Adipose tissue (tissue), 3 donors: ENCODE data around the gene PLCE1. TPM values are rescaled to one million over a fixed set of nuclear protein-coding genes. Genes with fewer than 3 reads are reported as not detected.

ENCODE experiments used
- H3K27ac ChIP-seq: one replicate; pipeline ENCODE4 v1.5.1; 2013; ENCODE audit warnings: low read depth, low read length
- WGBS, 3 donors: extraction: QIAGEN DNeasy Blood & Tissue Kit; methylation state at CpG; one replicate each; pipeline ENCODE4 v1.1.7; 2013; 5-methylcytosine and 5-hydroxymethylcytosine counted together
- polyA plus RNA-seq, 3 donors: library from polyadenylated mRNA; stranded (reverse); fragments of 200-250 nt; gene quantifications; one replicate each; pipeline ENCODE4 v1.2.3, GENCODE V29; 2013
- donor health status: healthy with polysubstance abuse.
- donor health status: Bipolar disorder and iron deficiency.
- donor health status: healthy.

The PLCE1 gene
- polyA plus RNA-seq, 3 donors, result 0.93 to 2.4 (median 1.5) TPM

DNA sequence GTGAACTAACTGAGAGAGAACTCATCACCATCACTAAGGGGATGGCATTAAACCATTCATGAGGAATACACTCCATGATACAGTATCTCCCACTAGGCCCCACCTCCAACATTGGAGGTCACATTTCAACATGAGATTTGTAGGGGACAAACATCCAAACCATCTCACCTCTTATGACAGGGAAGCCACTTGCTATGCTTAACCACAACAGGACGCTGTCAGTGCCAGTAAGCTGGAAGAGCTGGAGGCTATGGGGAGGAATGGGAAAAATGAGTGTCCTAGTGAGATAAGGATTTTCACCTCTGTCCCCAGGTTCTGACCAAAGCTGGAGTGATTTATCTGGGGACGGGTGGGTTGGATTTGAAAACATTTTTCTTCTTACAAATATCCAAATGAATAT lies 17.6 kb downstream of the PLCE1 start:
- H3K27ac ChIP-seq, result no peak overlapping the region
- 74 to 87% (median 79%) methylated on average over 2 of the region's 2 CpGs for WGBS, 3 donors

DNA sequence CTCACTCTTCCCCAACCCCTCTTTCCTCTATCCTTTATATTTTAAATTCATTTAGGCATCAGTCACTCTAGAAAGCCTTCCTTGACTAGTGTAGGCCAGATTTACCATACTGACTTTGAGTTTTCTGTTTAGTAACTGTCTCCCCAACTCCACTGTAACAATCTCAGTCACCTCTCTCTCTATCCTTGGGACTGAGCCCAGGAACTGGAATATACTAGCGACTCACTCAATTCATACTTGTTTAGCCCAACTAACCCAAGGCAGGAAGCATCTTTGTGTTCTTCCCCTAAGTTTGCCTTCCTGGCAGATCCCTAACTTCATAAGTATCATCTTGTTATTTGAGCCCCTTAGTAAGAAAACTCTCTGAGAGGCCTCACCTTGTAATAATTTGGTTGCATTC lies 19.1 kb downstream of the PLCE1 start:
- 83 to 90% (median 90%) methylated on average over 1 of the region's 1 CpG for WGBS, 3 donors
- H3K27ac ChIP-seq, result no peak overlapping the region

- H3K27ac ChIP-seq, result no peak overlapping the region
- WGBS, 3 donors, result 39 to 88% (median 71%) methylated on average over 1 of the region's 1 CpG
Observed at GRCh38 chr10:94013331-94013760, 19.6 kb downstream of the PLCE1 start.

DNA sequence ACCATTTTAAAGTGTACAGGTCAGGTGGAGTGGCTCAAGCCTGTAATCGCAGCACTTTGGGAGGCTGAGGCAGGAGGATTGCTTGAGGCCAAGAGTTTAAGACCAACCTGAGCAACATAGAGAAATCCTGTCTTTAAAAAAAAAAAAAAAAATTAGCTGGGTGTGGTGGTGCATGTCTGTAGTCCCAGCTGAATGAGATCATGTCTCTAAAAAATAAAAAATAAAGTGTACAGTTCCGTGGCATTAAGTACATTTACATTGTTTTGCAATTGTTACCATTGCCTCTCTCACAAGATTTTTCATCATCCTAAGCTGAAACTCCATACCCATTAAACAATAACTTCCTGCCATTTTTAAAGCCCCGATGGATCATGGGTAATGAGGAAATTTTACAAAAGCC lies 20.6 kb downstream of the PLCE1 start:
- H3K27ac ChIP-seq, result no peak overlapping the region
- 77 to 94% (median 90%) methylated on average over 3 of the region's 3 CpGs for WGBS, 3 donors

- WGBS, 3 donors, result 74 to 76% (median 76%) methylated on average over 3 of the region's 3 CpGs
- no peak overlapping the region for H3K27ac ChIP-seq
Observed at GRCh38 chr10:94016727-94017714, 23.3 kb downstream of the PLCE1 start.

- H3K27ac ChIP-seq, result no peak overlapping the region
- WGBS, 3 donors, result 66 to 77% (median 73%) methylated on average over 3 of the region's 3 CpGs
Observed at GRCh38 chr10:94018107-94018506, 24.4 kb downstream of the PLCE1 start.

GRCh38 chr10:94023906-94024305 lies 30.2 kb downstream of the PLCE1 start:
- H3K27ac ChIP-seq, result no peak overlapping the region
- WGBS, 3 donors, result 40 to 49% (median 43%) methylated on average over 3 of the region's 3 CpGs

DNA sequence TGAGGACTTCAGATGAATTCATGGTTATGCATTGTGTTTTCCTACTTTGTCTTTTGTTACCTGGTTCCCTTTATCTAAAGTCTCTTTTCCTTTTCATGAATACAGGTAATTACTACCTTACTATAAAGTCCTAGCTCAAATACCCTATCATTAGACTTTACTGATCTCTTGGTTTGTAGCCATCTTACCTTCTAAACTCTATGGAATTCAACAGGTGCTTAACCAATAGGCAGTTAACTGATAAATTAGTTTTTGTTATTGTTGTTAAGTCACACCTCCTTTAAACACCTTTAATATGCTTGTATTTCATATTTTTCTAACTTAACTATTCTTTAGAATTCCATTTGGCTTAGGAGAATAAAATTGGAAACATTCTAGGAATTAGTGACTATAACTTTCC lies 30.7 kb downstream of the PLCE1 start:
- no peak overlapping the region for H3K27ac ChIP-seq

DNA sequence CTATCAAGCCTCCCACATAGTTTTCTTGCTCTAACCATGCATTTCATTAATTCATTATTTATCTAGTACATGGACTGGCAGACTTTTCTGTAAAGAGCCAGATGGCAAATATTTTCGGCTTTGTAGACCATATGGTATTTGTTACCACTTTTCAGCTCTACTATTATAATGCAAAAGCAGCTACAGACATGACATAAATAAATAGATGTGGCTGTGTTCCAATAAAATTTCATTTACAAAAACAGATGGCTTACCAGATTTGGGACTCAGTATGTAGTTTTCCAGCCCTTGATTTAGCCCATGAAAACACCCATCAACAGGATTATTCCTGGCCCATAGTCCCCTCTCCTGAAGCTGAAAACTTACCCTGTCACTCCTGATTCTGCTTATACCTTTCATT lies 32.1 kb downstream of the PLCE1 start:
- WGBS, 3 donors, result 81 to 93% (median 84%) methylated on average over 1 of the region's 1 CpG
- H3K27ac ChIP-seq, result no peak overlapping the region

GRCh38 chr10:94027197-94027596 lies 33.5 kb downstream of the PLCE1 start:
- H3K27ac ChIP-seq, result no peak overlapping the region
- 81 to 88% (median 87%) methylated on average over 2 of the region's 2 CpGs for WGBS, 3 donors

GRCh38 chr10:94029955-94030354 lies 36.2 kb downstream of the PLCE1 start:
- no peak overlapping the region for H3K27ac ChIP-seq

- 72 to 73% (median 73%) methylated on average over 3 of the region's 3 CpGs for whole genome bisulfite sequencing, 3 donors
- no peak overlapping the region for H3K27ac ChIP-seq
Observed at GRCh38 chr10:94035982-94036765, 42.4 kb downstream of the PLCE1 start.

DNA sequence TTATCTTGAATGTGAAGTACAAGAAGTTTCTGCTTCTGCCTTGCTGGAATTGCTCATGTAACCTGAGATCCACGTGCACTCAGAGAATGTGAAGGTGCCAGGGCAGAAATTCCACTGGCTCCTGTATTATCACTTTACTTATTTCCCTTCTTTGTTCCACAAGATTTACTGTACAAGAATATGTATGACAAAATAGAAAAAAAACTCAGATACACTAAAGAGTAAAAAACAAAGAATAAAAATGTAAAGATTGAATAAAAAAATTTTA lies 43.0 kb downstream of the PLCE1 start:
- no peak overlapping the region for H3K27ac ChIP-seq
- WGBS, 3 donors, result 35 to 55% (median 46%) methylated on average over 1 of the region's 1 CpG

DNA sequence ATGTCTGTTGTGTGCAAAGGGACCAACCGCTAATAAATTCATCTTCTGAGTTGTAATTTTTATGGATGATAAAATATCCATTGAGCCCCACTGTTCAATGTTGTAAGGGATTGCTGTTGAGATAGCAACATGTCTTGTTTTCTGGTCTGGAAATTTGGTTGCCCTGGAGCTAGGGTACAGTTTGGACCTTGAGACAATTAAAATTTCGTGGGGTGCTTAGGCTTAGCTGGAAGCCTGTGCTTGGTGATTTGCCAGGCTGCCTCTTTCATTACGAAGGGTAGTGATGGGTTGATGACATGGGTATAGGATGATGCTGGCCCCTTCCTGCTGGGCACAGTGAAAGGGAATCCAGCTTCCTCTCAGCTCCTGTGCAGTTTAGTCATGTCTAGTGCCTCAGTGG lies 43.6 kb downstream of the PLCE1 start:
- no peak overlapping the region for H3K27ac ChIP-seq
- WGBS, 3 donors, result 78 to 83% (median 78%) methylated on average over 3 of the region's 3 CpGs

DNA sequence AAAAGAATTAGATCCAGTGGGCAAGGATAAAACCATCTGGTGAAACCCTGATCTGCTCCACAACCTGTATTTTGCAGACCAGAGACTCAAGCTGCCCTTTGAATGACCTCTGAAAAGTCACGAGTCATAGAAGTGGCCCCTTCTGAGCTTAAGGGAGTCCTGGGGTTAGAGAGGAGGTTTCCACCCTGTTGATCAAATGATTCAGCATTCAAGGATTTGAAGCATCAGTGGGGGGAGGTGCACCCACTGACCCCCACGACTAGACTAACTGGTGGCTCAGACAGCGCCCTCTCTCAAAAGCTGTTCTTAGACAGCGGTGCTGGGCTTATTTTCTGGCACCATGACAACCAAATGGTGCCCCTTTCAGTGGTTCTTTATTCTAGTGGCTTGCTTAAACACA lies 44.3 kb downstream of the PLCE1 start:
- WGBS, 3 donors, result 58 to 76% (median 67%) methylated on average over 4 of the region's 4 CpGs
- no peak overlapping the region for H3K27ac ChIP-seq

GRCh38 chr10:94041206-94041605 lies 47.5 kb downstream of the PLCE1 start:
- 91 to 97% (median 93%) methylated on average over 4 of the region's 4 CpGs for WGBS, 3 donors
- H3K27ac ChIP-seq, result no peak overlapping the region

GRCh38 chr10:94042001-94042833 lies 48.5 kb downstream of the PLCE1 start:
- H3K27ac ChIP-seq, result no peak overlapping the region
- WGBS, 3 donors, result 39 to 85% (median 55%) methylated on average over 3 of the region's 3 CpGs

DNA sequence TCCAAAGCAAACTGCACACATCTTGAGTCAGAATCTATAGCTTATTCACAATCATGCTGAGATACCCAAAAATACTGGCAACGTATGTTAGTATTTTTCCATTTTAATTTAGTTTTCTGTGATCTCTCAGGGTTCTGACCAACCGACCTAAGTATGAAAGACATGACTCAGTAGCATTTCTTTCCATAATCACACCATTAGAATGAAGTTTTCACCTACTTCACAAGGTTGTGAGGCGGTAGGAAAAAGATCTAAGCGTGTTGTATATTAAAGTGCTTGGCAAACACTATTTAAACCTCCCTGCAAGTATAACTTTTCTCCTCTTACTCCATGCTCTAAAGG lies 49.1 kb downstream of the PLCE1 start:
- WGBS, 3 donors, result 62 to 77% (median 75%) methylated on average over 4 of the region's 4 CpGs
- H3K27ac ChIP-seq, result no peak overlapping the region
